KOPT-K1 (cell line): ENCODE results near the gene PIK3R5.

Experiments used
- H3K27ac ChIP-seq: fragments of 200-600 bp; sonication (generic); 2 replicates; pipeline ENCODE4 v1.5.1; 2016; ENCODE audit warnings: antibody characterized with exemption, mild to moderate bottlenecking, low read depth, low read length; ENCODE audit not compliant: poor library complexity, severe bottlenecking
- H3K36me3 ChIP-seq: fragments of 200-600 bp; sonication (generic); 2 replicates; pipeline ENCODE4 v1.5.1; 2017; ENCODE audit warnings: antibody characterized with exemption, mild to moderate bottlenecking, low read length, moderate library complexity; ENCODE audit not compliant: insufficient read depth
- H3K9me3 ChIP-seq: fragments of 200-600 bp; sonication (generic); 2 replicates; pipeline ENCODE4 v1.5.1; 2017; ENCODE audit warnings: antibody characterized with exemption, low read length, mild to moderate bottlenecking; ENCODE audit not compliant: insufficient read depth, poor library complexity, severe bottlenecking

PIK3R5 gene

GRCh38 chr17:8830141-8830540 lies 135.4 kb downstream of the PIK3R5 start:
- Histone ChIP-seq H3K27ac (no peak overlapping the region), H3K9me3 (no peaks in the 10 kb centered on the region), H3K36me3 (peaks cover 24% of the 10 kb centered on the region)

DNA sequence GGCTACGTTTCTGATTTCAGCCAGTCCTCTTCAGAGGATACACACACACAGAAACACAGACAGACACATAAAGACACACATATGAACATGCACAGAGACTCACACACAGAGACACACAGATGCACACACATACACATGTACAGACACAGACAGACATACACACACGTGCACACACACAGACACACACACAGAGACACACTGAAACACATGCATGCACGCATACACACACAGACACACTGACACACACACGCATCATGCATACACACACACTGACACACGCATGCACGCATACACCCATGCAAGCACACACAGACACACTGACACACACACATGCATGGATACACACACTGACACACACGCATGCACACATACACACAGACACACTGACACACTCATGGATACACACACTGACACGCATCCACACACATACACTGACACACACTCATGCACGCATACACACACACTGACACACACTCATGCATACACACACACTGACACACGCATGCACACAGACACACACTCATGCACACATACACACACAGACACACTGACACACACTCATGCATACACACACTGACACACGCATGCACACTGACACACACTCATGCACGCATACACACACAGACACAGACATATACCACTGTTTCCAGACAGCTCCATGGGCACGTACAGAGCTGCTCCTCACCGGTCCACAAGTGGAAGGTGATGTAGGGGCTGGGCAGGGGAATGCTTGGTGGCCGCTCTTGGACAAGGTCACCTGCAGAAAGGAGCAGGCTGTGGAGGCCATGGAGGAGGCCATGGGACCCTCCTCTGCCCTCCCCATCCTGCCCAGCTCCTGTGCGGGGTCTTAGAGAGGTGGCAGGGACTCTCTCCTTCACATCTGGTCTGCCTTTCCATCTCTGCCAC lies 136.2 kb downstream of the PIK3R5 start:
- peaks cover 8% of the 10 kb centered on the region for H3K9me3 ChIP-seq
- H3K36me3 ChIP-seq, result peaks cover 19% of the 10 kb centered on the region
- H3K27ac ChIP-seq, result no peak overlapping the region
